AG04449 (cell line): ENCODE results near the gene ZNF292.

ENCODE experiments used
- CTCF ChIA-PET: fragments of 350-600 bp; formaldehyde crosslinking; extraction: SDS; loops from one replicate; lab custom pipeline; 2021; ENCODE audit warnings: antibody characterized with exemption; lab: Yijun Ruan, JAX
- POLR2A ChIA-PET: fragments of 400-600, 350-600 bp; formaldehyde crosslinking; extraction: SDS; loops from one replicate; lab custom pipeline; 2020; ENCODE audit warnings: antibody characterized with exemption, inconsistent platforms; lab: Yijun Ruan, JAX
- DNase-seq: peaks from one replicate; pipeline ENCODE4 v3.0.0-alpha.2; 2010; ENCODE audit warnings: low read depth, low spot score
- H3K4me3 ChIP-seq: 2 replicates; pipeline ENCODE4 v1.5.1; 2011; ENCODE audit warnings: low read depth, mild to moderate bottlenecking, control low read depth, low read length
- TF ChIP-seq, protein P1 (sequence below): IDR thresholded peaks from one replicate; pipeline ENCODE4 v1.5.1; 2011; ENCODE audit warnings: mild to moderate bottlenecking, moderate library complexity, low read length, control low read depth, inconsistent platforms; ENCODE audit not compliant: insufficient read depth; ENCODE audit errors: missing control alignments

Gene ZNF292

GRCh38 chr6:87200469-87201175, 45.3 kb downstream of the ZNF292 start:
- ChIA-PET POLR2A (no interaction called here), CTCF (no interaction called here)
- DNase-seq, result no peak
- H3K4me3 ChIP-seq, result no peak overlapping the region
- TF ChIP-seq, protein P1, sequence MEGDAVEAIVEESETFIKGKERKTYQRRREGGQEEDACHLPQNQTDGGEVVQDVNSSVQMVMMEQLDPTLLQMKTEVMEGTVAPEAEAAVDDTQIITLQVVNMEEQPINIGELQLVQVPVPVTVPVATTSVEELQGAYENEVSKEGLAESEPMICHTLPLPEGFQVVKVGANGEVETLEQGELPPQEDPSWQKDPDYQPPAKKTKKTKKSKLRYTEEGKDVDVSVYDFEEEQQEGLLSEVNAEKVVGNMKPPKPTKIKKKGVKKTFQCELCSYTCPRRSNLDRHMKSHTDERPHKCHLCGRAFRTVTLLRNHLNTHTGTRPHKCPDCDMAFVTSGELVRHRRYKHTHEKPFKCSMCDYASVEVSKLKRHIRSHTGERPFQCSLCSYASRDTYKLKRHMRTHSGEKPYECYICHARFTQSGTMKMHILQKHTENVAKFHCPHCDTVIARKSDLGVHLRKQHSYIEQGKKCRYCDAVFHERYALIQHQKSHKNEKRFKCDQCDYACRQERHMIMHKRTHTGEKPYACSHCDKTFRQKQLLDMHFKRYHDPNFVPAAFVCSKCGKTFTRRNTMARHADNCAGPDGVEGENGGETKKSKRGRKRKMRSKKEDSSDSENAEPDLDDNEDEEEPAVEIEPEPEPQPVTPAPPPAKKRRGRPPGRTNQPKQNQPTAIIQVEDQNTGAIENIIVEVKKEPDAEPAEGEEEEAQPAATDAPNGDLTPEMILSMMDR, result no peak

- TF ChIP-seq, protein P1, result no peak
- no peak for DNase-seq
- CTCF ChIA-PET, result no interaction called here
- POLR2A ChIA-PET, result no interaction called here
- H3K4me3 ChIP-seq, result no peak overlapping the region
Measured at GRCh38 chr6:87203448-87204023, 48.2 kb downstream of the ZNF292 start.

DNA sequence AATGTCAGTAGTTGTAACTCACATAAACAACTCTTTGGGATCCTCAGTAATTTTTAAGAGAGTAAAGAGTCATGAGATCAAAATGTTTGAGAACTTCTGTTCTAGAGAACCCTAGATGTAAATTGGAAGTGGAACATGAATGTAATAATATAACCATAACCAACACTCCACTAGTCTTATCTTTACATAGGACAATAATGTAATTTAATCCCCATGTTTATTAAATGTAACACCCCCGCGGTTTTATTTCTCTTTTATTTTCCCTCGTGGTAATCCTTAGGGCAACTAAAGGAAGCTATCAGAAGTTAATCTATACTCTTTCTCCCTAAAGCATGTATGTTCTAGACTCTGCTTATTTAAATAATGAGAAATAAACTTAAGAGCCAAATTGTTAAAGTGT, 54.4 kb downstream of the ZNF292 start:
- no peak for DNase-seq
- TF ChIP-seq, protein P1, result no peak
- CTCF ChIA-PET, result no interaction called here
- no peak overlapping the region for H3K4me3 ChIP-seq
- POLR2A ChIA-PET, result no interaction called here

DNA sequence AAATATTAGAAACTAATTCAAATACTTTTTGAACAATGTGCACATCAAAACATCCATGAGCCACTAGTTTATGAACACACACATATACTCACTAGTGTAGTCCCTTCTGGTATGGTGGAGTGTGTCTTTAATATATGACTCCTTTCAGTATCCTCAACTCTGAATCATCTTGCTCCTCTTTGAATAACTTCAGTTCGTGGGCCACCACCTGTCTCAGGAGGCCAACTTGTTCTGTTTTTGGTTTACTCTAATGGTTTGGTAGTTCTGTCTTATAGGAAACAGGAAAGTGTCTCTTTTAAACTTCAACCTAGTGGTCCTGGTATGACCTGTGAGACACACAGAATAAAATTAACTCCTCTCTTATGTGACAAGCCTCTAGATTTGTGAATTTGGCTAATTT, 55.6 kb downstream of the ZNF292 start:
- DNase-seq, result no peak
- TF ChIP-seq, protein P1, result no peak
- CTCF ChIA-PET, result interaction anchor here (0.8 kb wide), 1 partner anchor 36 kb away, joined by 3 read pairs; no protein-coding TSS in a partner anchor
- no peak overlapping the region for H3K4me3 ChIP-seq
- POLR2A ChIA-PET, result no interaction called here

DNA sequence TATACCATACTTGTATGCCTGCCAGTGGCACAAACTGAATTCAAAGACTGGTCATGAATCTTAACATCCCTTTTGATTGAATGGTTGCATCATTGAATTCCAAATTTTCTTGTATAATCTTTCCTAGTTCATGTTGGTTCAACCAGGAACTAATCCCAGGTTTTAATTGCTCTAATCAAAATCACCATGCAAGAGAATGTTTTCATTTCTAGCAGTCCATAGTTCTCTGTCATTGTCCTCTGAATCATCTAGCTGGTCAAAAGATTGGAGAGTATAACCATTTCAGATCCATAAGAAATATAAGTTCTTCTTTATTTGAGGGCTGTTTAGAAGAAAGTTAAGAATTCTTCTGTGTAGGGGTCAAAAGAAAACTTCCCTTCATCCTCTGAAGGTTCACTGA, 57.2 kb downstream of the ZNF292 start:
- CTCF ChIA-PET, result no interaction called here
- no peak overlapping the region for H3K4me3 ChIP-seq
- TF ChIP-seq, protein P1, result no peak
- DNase-seq, result no peak
- POLR2A ChIA-PET, result no interaction called here

DNA sequence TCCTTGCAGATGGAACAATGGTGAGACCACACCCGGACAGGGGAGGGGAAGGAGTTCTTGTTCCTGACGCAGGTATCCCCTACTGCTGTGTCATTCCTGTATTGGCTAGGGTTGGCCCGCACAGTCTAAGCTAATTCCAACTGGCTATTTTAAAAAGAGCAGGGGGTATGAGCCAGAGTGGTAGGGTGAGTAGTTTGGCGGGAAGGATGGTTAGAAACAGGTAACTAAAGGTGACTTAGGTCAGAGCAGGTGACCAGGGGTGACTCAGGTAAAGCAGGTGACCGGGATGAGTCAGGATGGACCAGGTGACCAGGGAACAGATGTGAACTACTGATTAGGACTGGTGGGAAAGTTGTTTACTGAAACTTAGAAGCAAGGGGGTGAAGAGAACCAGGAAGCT, 58.0 kb downstream of the ZNF292 start:
- ChIA-PET CTCF (interaction anchor here (1.2 kb wide), 1 partner anchor 67 kb away, joined by 3 read pairs; no protein-coding TSS in a partner anchor), POLR2A (no interaction called here)
- no peak for DNase-seq

More for the DNA sequence above, 58.0 kb downstream of the ZNF292 start:
- TF ChIP-seq, protein P1, result no peak
- no peak overlapping the region for H3K4me3 ChIP-seq
